Natural killer cell (primary cell): ENCODE data around the gene CWC15. TPM values are rescaled to one million over a fixed set of nuclear protein-coding genes. Genes with fewer than 3 reads are reported as not detected.
A peak's percentile ranks its signal among the peaks of the same experiment; 100 is the strongest.

Experiments used
- ATAC-seq, 3 donors: fragments of 150-1000 bp in 2 of 3; fragments of 200-7000 bp in 1 of 3; cut with Tn5 transposase; 1 replicate in 1 of 3; 2 replicates in 2 of 3; pipeline ENCODE4 v1.10.0; 2021; ENCODE audit warnings: mild to moderate bottlenecking in 2 of 3, moderate library complexity in 2 of 3
- DNase-seq, 2 donors: peaks; one replicate each; pipeline versions ENCODE4 v3.0.0 to v3.0.0-alpha.2; 2013 to 2021; ENCODE audit warnings: mixed read lengths in 1 of 2
- H3K27ac ChIP-seq: one replicate; pipeline ENCODE4 v1.5.1; 2013; ENCODE audit warnings: mild to moderate bottlenecking, low read length
- H3K27me3 ChIP-seq: one replicate; pipeline ENCODE4 v1.6.1; 2013; ENCODE audit warnings: low read length; ENCODE audit not compliant: control insufficient read depth, insufficient read depth
- H3K36me3 ChIP-seq: one replicate; pipeline ENCODE4 v1.6.1; 2013; ENCODE audit warnings: low read length; ENCODE audit not compliant: control insufficient read depth, insufficient read depth
- H3K4me1 ChIP-seq: one replicate; pipeline ENCODE4 v1.6.1; 2013; ENCODE audit warnings: low read length; ENCODE audit not compliant: control insufficient read depth, insufficient read depth
- H3K4me3 ChIP-seq: one replicate; pipeline ENCODE4 v1.5.1; 2013; ENCODE audit warnings: low read length
- H3K9me3 ChIP-seq: one replicate; pipeline ENCODE4 v1.6.1; 2013; ENCODE audit warnings: low read length; ENCODE audit not compliant: control insufficient read depth, insufficient read depth
- H3K27ac Mint-ChIP-seq, 2 donors: one replicate each; pipeline ENCODE4 v1.8.0; 2022; ENCODE audit warnings: mild to moderate bottlenecking in 2 of 2, mixed read lengths in 2 of 2, moderate library complexity in 1 of 2
- H3K27me3 Mint-ChIP-seq, 2 donors: one replicate each; pipeline ENCODE4 v1.8.0; 2022; ENCODE audit warnings: low read depth in 2 of 2, mixed read lengths in 2 of 2
- H3K36me3 Mint-ChIP-seq: one replicate; pipeline ENCODE4 v1.8.0; 2022; ENCODE audit warnings: mixed read lengths
- H3K4me1 Mint-ChIP-seq, 2 donors: one replicate each; pipeline ENCODE4 v1.8.0; 2022; ENCODE audit warnings: mixed read lengths in 2 of 2
- H3K4me3 Mint-ChIP-seq: one replicate; pipeline ENCODE4 v1.8.0; 2022; ENCODE audit warnings: mild to moderate bottlenecking, moderate library complexity, mixed read lengths
- H3K9me3 Mint-ChIP-seq, 2 donors: one replicate each; pipeline ENCODE4 v1.8.0; 2022; ENCODE audit warnings: mixed read lengths in 2 of 2
- CTCF ChIP-seq: fragments of 200-600 bp; IDR thresholded peaks from one replicate; pipeline ENCODE4 v1.8.0; 2022; ENCODE audit warnings: antibody characterized with exemption
- WGBS: methylation state at CpG from one replicate; pipeline ENCODE4 v1.1.7; 2013; ENCODE audit warnings: missing lambda C conversion rate; ENCODE audit not compliant: insufficient coverage; 5-methylcytosine and 5-hydroxymethylcytosine counted together
- intact Hi-C: fragments of 100-400 bp; cut with micrococcal nuclease; formaldehyde crosslinking; loops from one replicate; pipeline ENCODE4 v1.14.2; 2022
- total RNA-seq, 4 donors: library from RNA; stranded (reverse); fragments of 120-200 nt in 1 of 4; gene quantifications; one replicate each; pipeline versions ENCODE4 v1.2.3 to v1.2.4, GENCODE V29; 2013 to 2022

CWC15 gene
- total RNA-seq, 3 donors from 2014 or later (not counting 1 experiment from before 2014, with no cell fraction given), result 76.8 to 90.7 (median 81.3) TPM

GRCh38 chr11:94997437-94997836 is 24.1 kb upstream of the CWC15 start:
- H3K4me1 ChIP-seq, result no peaks in the 10 kb centered on the region
- Mint-ChIP-seq H3K36me3 (no peaks in the 10 kb centered on the region), H3K9me3 (no peaks in the 10 kb centered on the region), H3K4me1 (no peaks in the 10 kb centered on the region), H3K27ac (no peak overlapping the region), H3K27me3 (peaks cover 3 to 5% of the 10 kb centered on the region in 2 donors), H3K4me3 (no peak overlapping the region)
- H3K9me3 ChIP-seq, result no peaks in the 10 kb centered on the region
- intact Hi-C loops, result no loop called here
- H3K27me3 ChIP-seq, result no peaks in the 10 kb centered on the region
- H3K27ac ChIP-seq, result no peak overlapping the region
- ATAC-seq (no peak), DNase-seq (peak in 1 of 2 donors; percentile 5)
- WGBS, result 96% methylated on average over 6 of the region's 6 CpGs
- no peak overlapping the region for H3K4me3 ChIP-seq
- no peak for TF ChIP-seq CTCF
- H3K36me3 ChIP-seq, result no peaks in the 10 kb centered on the region

- peaks cover 5% of the 10 kb centered on the region for H3K27me3 ChIP-seq
- no peak for ATAC-seq
- DNase-seq, result no peak
- intact Hi-C loops, result no loop called here
- WGBS, result no CpG with 5 or more reads among the region's 2 CpGs
- Mint-ChIP-seq H3K36me3 (no peaks in the 10 kb centered on the region), H3K4me1 (no peaks in the 10 kb centered on the region), H3K27ac (no peak overlapping the region), H3K4me3 (no peak overlapping the region), H3K27me3 (peaks cover 11 to 25% of the 10 kb centered on the region in 2 donors), H3K9me3 (no peaks in the 10 kb centered on the region)
- no peaks in the 10 kb centered on the region for H3K9me3 ChIP-seq
- TF ChIP-seq CTCF, result no peak
- H3K4me1 ChIP-seq, result no peaks in the 10 kb centered on the region
- no peak overlapping the region for H3K4me3 ChIP-seq
- H3K27ac ChIP-seq, result no peak overlapping the region
- no peaks in the 10 kb centered on the region for H3K36me3 ChIP-seq
Measured at GRCh38 chr11:94993400-94993943, 20.1 kb upstream of the CWC15 start.

GRCh38 chr11:94988748-94989147 is 15.4 kb upstream of the CWC15 start:
- Mint-ChIP-seq H3K27ac (no peak overlapping the region), H3K27me3 (peaks cover 14 to 53% of the 10 kb centered on the region in 2 donors), H3K4me1 (no peaks in the 10 kb centered on the region), H3K4me3 (no peak overlapping the region), H3K36me3 (no peaks in the 10 kb centered on the region), H3K9me3 (no peaks in the 10 kb centered on the region)
- Histone ChIP-seq H3K27ac (no peak overlapping the region), H3K27me3 (peaks cover 7% of the 10 kb centered on the region), H3K4me1 (no peaks in the 10 kb centered on the region), H3K36me3 (no peaks in the 10 kb centered on the region), H3K4me3 (no peak overlapping the region), H3K9me3 (no peaks in the 10 kb centered on the region)
- 93% methylated on average over 1 of the region's 1 CpG for WGBS
- TF ChIP-seq CTCF, result no peak
- intact Hi-C loops, result no loop called here
- DNase-seq (no peak), ATAC-seq (no peak)

GRCh38 chr11:94987378-94987777 is 14.0 kb upstream of the CWC15 start:
- no peak overlapping the region for H3K4me3 Mint-ChIP-seq
- H3K9me3 Mint-ChIP-seq, result no peaks in the 10 kb centered on the region
- Histone ChIP-seq H3K4me3 (no peak overlapping the region), H3K9me3 (no peaks in the 10 kb centered on the region), H3K36me3 (no peaks in the 10 kb centered on the region), H3K27ac (no peak overlapping the region), H3K27me3 (peaks cover 7% of the 10 kb centered on the region), H3K4me1 (no peaks in the 10 kb centered on the region)
- no peak for TF ChIP-seq CTCF
- H3K27ac Mint-ChIP-seq, result no peak overlapping the region
- H3K36me3 Mint-ChIP-seq, result no peaks in the 10 kb centered on the region
- H3K4me1 Mint-ChIP-seq, result no peaks in the 10 kb centered on the region
- peaks cover 19 to 63% of the 10 kb centered on the region in 2 donors for H3K27me3 Mint-ChIP-seq
- no peak for ATAC-seq
- 67% methylated on average over 3 of the region's 4 CpGs for WGBS
- intact Hi-C loops, result no loop called here
- no peak for DNase-seq
